CD4-positive, alpha-beta T cell (primary cell): ENCODE measurements around the gene PTHLH. TPM values are rescaled to one million over a fixed set of nuclear protein-coding genes. Genes with fewer than 3 reads are reported as not detected.

Experiments used
- ATAC-seq: fragments of 200-7000 bp; cut with Tn5 transposase; one replicate; pipeline ENCODE4 v1.10.0; 2022; ENCODE audit warnings: mild to moderate bottlenecking; ENCODE audit not compliant: poor library complexity
- CTCF ChIA-PET: fragments of 350-600 bp; sonication (Branson Sonifier 250); formaldehyde crosslinking; loops from one replicate; lab custom pipeline; 2021; ENCODE audit warnings: antibody characterized with exemption, inconsistent platforms; lab: Charles Lee
- POLR2A ChIA-PET: fragments of 350-600 bp; sonication (Branson Sonifier 250); formaldehyde crosslinking; loops from one replicate; lab custom pipeline; 2021; ENCODE audit warnings: antibody characterized with exemption, inconsistent platforms; lab: Charles Lee
- DNase-seq, 14 experiments: peaks; one replicate each; pipeline ENCODE4 v3.0.0-alpha.2; 2013 to 2020; ENCODE audit warnings: mixed read lengths in 2 of 14
- H3K27ac ChIP-seq, 2 donors: one replicate each; pipeline versions ENCODE4 v1.5.1 to v1.7.0; 2013; ENCODE audit warnings: low read length in 2 of 2, low read depth in 1 of 2, mild to moderate bottlenecking in 1 of 2
- H3K27me3 ChIP-seq, 2 experiments: 1 replicate in 1 of 2; 2 replicates in 1 of 2; pipeline versions ENCODE4 v1.6.1 to v1.7.0; 2013; ENCODE audit warnings: low read length in 2 of 2, control low read depth in 1 of 2, mild to moderate bottlenecking in 1 of 2, moderate library complexity in 1 of 2; ENCODE audit not compliant: insufficient read depth in 2 of 2, control insufficient read depth in 1 of 2
- H3K36me3 ChIP-seq: one replicate; pipeline ENCODE4 v1.6.1; 2013; ENCODE audit warnings: low read length, control low read depth; ENCODE audit not compliant: insufficient read depth
- H3K4me1 ChIP-seq: one replicate; pipeline ENCODE4 v1.6.1; 2013; ENCODE audit warnings: low read length, control low read depth; ENCODE audit not compliant: insufficient read depth
- H3K4me3 ChIP-seq: one replicate; pipeline ENCODE4 v1.5.1; 2013; ENCODE audit warnings: mild to moderate bottlenecking, low read length, moderate library complexity
- H3K9me3 ChIP-seq, 2 experiments: 1 replicate in 1 of 2; 2 replicates in 1 of 2; pipeline versions ENCODE4 v1.6.1 to v1.7.0; 2013; ENCODE audit warnings: low read length in 2 of 2, mild to moderate bottlenecking in 2 of 2, control low read depth in 1 of 2, moderate library complexity in 1 of 2; ENCODE audit not compliant: control insufficient read depth in 1 of 2, insufficient read depth in 1 of 2
- H3K27ac Mint-ChIP-seq: one replicate; pipeline ENCODE4 v1.8.0; 2020; ENCODE audit warnings: mixed read lengths
- H3K27me3 Mint-ChIP-seq: one replicate; pipeline ENCODE4 v1.8.0; 2021; ENCODE audit warnings: mixed read lengths
- H3K36me3 Mint-ChIP-seq: one replicate; pipeline ENCODE4 v1.8.0; 2021; ENCODE audit warnings: low read depth, mixed read lengths
- H3K4me1 Mint-ChIP-seq: one replicate; pipeline ENCODE4 v1.8.0; 2021; ENCODE audit warnings: low read depth, mixed read lengths
- H3K4me3 Mint-ChIP-seq: one replicate; pipeline ENCODE4 v1.8.0; 2020; ENCODE audit warnings: mild to moderate bottlenecking, mixed read lengths
- H3K9me3 Mint-ChIP-seq: one replicate; pipeline ENCODE4 v1.8.0; 2020; ENCODE audit warnings: mixed read lengths
- intact Hi-C, 2 experiments: fragments of 100-400 bp; cut with DNase I in 1 of 2; cut with micrococcal nuclease in 1 of 2; formaldehyde crosslinking; loops; one replicate each; pipeline versions ENCODE4 v1.15.1 to v1.9.0; 2023 to 2025; cut with DNase I, micrococcal nuclease
- total RNA-seq, 174 experiments: library from RNA in 2 of 174; stranded (reverse) in 2 of 174; gene quantifications; one replicate each; pipeline ENCODE4 v1.2.3 and lab custom pipeline; 2021 to 2026
- TF ChIP-seq, protein P1 (sequence below): fragments of 200-600 bp; IDR thresholded peaks from one replicate; pipeline ENCODE4 v1.8.0; 2022; ENCODE audit warnings: antibody characterized with exemption, mild to moderate bottlenecking

Gene PTHLH
- total RNA-seq, 2 experiments from 2014 or later = not detected

DNA sequence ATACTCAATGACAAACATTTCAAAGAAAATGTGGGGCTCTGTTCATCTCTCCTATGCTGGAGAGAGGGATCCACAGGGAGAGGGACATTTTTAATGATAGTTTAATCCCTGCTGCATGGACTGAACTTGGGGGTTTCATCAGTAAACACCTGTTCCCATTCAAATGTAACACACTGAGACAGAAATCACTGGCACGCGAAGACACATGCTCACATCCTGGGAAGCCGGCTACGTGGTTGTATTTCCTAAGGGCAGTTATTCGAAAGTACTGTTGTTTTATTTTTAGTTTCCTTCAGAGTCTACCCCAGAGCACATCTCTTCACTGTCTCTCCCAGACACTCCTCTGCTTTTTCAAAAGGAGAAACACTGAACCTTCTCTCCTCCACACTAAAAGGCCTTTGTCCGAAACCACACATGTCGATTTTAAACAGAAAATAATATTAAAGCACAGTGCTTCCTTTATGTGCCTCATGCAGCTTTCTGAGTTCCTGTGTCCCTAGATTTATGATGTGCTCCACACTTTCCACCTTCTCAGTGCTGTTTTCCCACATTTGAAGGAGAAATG lies 52.8 kb downstream of the PTHLH start:
- Mint-ChIP-seq H3K27ac (no peak overlapping the region), H3K4me1 (no peaks in the 10 kb centered on the region), H3K27me3 (no peaks in the 10 kb centered on the region), H3K4me3 (no peak overlapping the region), H3K9me3 (no peaks in the 10 kb centered on the region), H3K36me3 (no peaks in the 10 kb centered on the region)
- no peaks in the 10 kb centered on the region for H3K36me3 ChIP-seq
- H3K27me3 ChIP-seq = no peaks in the 10 kb centered on the region
- POLR2A ChIA-PET = no interaction called here
- no peaks in the 10 kb centered on the region for H3K9me3 ChIP-seq
- H3K4me1 ChIP-seq = no peaks in the 10 kb centered on the region
- TF ChIP-seq, protein P1, sequence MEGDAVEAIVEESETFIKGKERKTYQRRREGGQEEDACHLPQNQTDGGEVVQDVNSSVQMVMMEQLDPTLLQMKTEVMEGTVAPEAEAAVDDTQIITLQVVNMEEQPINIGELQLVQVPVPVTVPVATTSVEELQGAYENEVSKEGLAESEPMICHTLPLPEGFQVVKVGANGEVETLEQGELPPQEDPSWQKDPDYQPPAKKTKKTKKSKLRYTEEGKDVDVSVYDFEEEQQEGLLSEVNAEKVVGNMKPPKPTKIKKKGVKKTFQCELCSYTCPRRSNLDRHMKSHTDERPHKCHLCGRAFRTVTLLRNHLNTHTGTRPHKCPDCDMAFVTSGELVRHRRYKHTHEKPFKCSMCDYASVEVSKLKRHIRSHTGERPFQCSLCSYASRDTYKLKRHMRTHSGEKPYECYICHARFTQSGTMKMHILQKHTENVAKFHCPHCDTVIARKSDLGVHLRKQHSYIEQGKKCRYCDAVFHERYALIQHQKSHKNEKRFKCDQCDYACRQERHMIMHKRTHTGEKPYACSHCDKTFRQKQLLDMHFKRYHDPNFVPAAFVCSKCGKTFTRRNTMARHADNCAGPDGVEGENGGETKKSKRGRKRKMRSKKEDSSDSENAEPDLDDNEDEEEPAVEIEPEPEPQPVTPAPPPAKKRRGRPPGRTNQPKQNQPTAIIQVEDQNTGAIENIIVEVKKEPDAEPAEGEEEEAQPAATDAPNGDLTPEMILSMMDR = no peak
- CTCF ChIA-PET = interaction anchor here (0.6 kb wide), 1 partner anchor 160 kb away, joined by 3 read pairs; no protein-coding TSS in a partner anchor
- H3K27ac ChIP-seq = no peak overlapping the region
- ATAC-seq (no peak), DNase-seq (no peak)
- intact Hi-C loops = no loop called here
- no peak overlapping the region for H3K4me3 ChIP-seq

DNA sequence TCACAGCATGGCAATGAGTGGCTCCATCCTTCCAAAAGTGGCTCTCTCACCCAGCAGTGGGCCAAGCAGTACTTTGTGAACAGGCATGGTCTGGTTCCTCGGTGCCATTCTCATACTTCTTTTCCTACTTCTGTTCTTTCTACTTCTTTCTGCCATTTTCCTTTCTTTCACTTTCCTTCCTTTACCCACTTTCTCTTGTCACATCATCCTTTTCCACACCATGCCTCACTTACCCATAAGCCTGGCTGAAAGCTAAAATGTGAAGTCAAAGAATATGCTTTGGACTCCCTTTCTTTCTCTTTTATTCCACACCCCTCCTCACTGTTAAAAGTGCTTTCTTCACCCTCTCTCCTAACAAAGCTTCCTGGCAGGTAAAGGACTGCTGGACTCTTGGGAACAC lies 57.0 kb downstream of the PTHLH start:
- no peak overlapping the region for H3K4me3 Mint-ChIP-seq
- intact Hi-C loops = no loop called here
- Histone ChIP-seq H3K27me3 (no peaks in the 10 kb centered on the region), H3K4me3 (no peak overlapping the region), H3K4me1 (no peaks in the 10 kb centered on the region), H3K36me3 (no peaks in the 10 kb centered on the region), H3K27ac (no peak overlapping the region), H3K9me3 (peaks cover 0 to 4% of the 10 kb centered on the region in 2 experiments)
- CTCF ChIA-PET = no interaction called here
- DNase-seq (no peak), ATAC-seq (no peak)
- TF ChIP-seq, protein P1 = no peak
- H3K27me3 Mint-ChIP-seq = peaks cover 6% of the 10 kb centered on the region
- H3K9me3 Mint-ChIP-seq = no peaks in the 10 kb centered on the region
- POLR2A ChIA-PET = no interaction called here
- H3K36me3 Mint-ChIP-seq = no peaks in the 10 kb centered on the region
- no peaks in the 10 kb centered on the region for H3K4me1 Mint-ChIP-seq
- H3K27ac Mint-ChIP-seq = no peak overlapping the region

DNA sequence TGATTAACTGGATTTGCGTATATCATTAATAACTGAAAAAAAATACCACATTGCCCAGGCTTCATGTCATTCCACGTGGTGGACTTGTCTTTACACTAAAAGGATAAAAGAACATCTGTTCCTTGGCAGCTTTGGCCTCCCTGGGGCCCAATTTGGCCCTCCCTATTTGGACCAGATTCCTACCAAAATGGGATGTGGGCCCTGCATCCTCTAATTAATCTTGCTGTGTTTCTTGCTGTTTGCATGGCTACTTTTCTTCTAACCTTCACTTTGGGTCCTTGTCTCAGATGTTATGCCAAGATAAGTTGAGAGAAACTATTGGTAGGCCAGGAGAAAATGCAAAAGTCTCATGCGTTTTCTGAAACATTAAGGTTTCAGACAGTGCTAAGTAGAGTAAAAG lies 57.5 kb downstream of the PTHLH start:
- peaks cover 0 to 4% of the 10 kb centered on the region in 2 experiments for H3K9me3 ChIP-seq
- no peak overlapping the region for H3K27ac Mint-ChIP-seq
- H3K4me1 ChIP-seq = no peaks in the 10 kb centered on the region
- H3K36me3 ChIP-seq = no peaks in the 10 kb centered on the region
- no peaks in the 10 kb centered on the region for H3K27me3 ChIP-seq
- DNase-seq = no peak
- TF ChIP-seq, protein P1 = no peak
- H3K4me3 Mint-ChIP-seq = no peak overlapping the region
- intact Hi-C loops = no loop called here
- ChIA-PET CTCF (no interaction called here), POLR2A (no interaction called here)
- ATAC-seq = no peak
- H3K36me3 Mint-ChIP-seq = no peaks in the 10 kb centered on the region
- H3K4me3 ChIP-seq = no peak overlapping the region
- H3K9me3 Mint-ChIP-seq = no peaks in the 10 kb centered on the region
- H3K27me3 Mint-ChIP-seq = peaks cover 6% of the 10 kb centered on the region
- H3K27ac ChIP-seq = no peak overlapping the region
- H3K4me1 Mint-ChIP-seq = no peaks in the 10 kb centered on the region
